H1 (cell line): Measurements from ENCODE around the gene KRTAP12-4.

ENCODE experiments used
- BRCA1 ChIP-seq: IDR thresholded peaks from 2 replicates; pipeline ENCODE4 v1.6.1; 2012; ENCODE audit warnings: low read depth, low read length, improper control_type of control experiment
- CTCF ChIP-seq, 3 experiments: IDR thresholded peaks; 1 replicate in 2 of 3; 2 replicates in 1 of 3; pipeline versions ENCODE4 v1.5.1 to v1.6.1; 2011; ENCODE audit warnings: low read length in 3 of 3, mild to moderate bottlenecking in 3 of 3, inconsistent platforms in 2 of 3, low read depth in 1 of 3, moderate library complexity in 1 of 3; ENCODE audit not compliant: insufficient read depth in 1 of 3; ENCODE audit errors: control extremely low read depth in 1 of 3
- EGR1 ChIP-seq: IDR thresholded peaks from 2 replicates; pipeline ENCODE4 v1.6.1; 2011; ENCODE audit warnings: low read depth, low read length, borderline replicate concordance
- JUND ChIP-seq: IDR thresholded peaks from 2 replicates; pipeline ENCODE4 v1.6.1; 2011; ENCODE audit warnings: mild to moderate bottlenecking, improper control_type of control experiment, low read length
- POLR2AphosphoS5 ChIP-seq: IDR thresholded peaks from 2 replicates; pipeline ENCODE4 v1.6.1; 2011; ENCODE audit warnings: low read depth, low read length
- RBBP5 ChIP-seq: IDR thresholded peaks from 2 replicates; pipeline ENCODE4 v1.7.1; 2012; ENCODE audit warnings: low read depth, mild to moderate bottlenecking, inconsistent platforms, low read length, moderate library complexity, borderline replicate concordance
- SIN3A ChIP-seq, 2 experiments: IDR thresholded peaks in 1 of 2; conservative IDR thresholded peaks in 1 of 2; 2 replicates each; pipeline ENCODE4 v1.6.1; 2011 to 2012; ENCODE audit warnings: low read length in 2 of 2, improper control_type of control experiment in 1 of 2, low read depth in 1 of 2, mild to moderate bottlenecking in 1 of 2
- TCF12 ChIP-seq: IDR thresholded peaks from 2 replicates; pipeline ENCODE4 v1.6.1; 2011; ENCODE audit warnings: low read depth, mild to moderate bottlenecking, low read length

- no peak for TF ChIP-seq RBBP5
- TF ChIP-seq POLR2AphosphoS5: no peak
- peak; percentile 58 to 69 (median 67) for TF ChIP-seq CTCF (IDR thresholded peaks at IDR 0.05; ENCODE audit: control extremely low read depth in 1 of 3, insufficient read depth in 1 of 3, low read depth in 1 of 3, low read length in 3 of 3)
- no peak for TF ChIP-seq SIN3A (conservative IDR thresholded peaks at IDR 0.05 in 1 of 2, IDR thresholded peaks at IDR 0.05 in 1 of 2; ENCODE audit: low read depth in 1 of 2, low read length in 2 of 2)
- no peak for TF ChIP-seq EGR1
- no peak for TF ChIP-seq JUND
- no peak for TF ChIP-seq BRCA1
- TF ChIP-seq TCF12: no peak
Measured at GRCh38 chr21:44618504-44618903, 36.0 kb downstream of the KRTAP12-4 start.
